ENCODE measurements around the gene JAM3. TPM values are rescaled to one million over a fixed set of nuclear protein-coding genes. Genes with fewer than 3 reads are reported as not detected.

The JAM3 gene
- total and polyA plus RNA-seq, 2 donors (not counting 3 experiments of a cell fraction or from before 2014, with no cell fraction given), result 78.8 to 137 TPM

DNA sequence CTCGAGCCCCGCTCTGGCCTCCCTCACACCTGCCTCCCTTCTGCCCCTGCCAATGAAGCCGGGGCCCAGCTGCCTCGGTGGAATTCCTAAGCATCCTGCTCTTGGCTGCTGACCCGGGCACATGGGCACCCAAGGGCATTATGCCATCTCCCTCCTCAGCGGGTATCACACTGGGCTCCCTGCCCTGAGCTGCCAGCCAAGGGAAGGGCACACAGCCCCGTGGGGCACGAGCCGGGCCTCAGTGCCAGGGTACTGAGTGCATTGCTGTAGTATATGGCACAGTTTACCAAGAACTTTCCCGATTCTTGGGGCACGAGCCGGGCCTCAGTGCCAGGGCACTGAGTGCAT is 43.8 kb upstream of the JAM3 start:
- no peak for FAIRE-seq
- Histone ChIP-seq H3K9ac (replicated peaks; ENCODE audit: extremely low read depth, insufficient read depth, low read length) (no peak overlapping the region), H3K9me3 (replicated peaks; ENCODE audit: control insufficient read depth, insufficient read depth, low read length) (no peaks in the 10 kb centered on the region), H3K79me2 (ENCODE audit: control insufficient read depth, insufficient read depth, low read length) (no peaks in the 10 kb centered on the region), H3K36me3 (ENCODE audit: control insufficient read depth in 2 of 2, extremely low read depth in 1 of 2, insufficient read depth in 2 of 2, low read length in 2 of 2) (no peaks in the 10 kb centered on the region), H3K4me3 (replicated peaks in 1 of 3; ENCODE audit: insufficient read depth in 1 of 3, low read depth in 1 of 3, low read length in 3 of 3) (no peak overlapping the region), H2AFZ (ENCODE audit: low read depth, low read length) (no peak overlapping the region), H3K4me1 (ENCODE audit: control insufficient read depth, extremely low read depth, insufficient read depth, low read length) (no peaks in the 10 kb centered on the region), H3K9me1 (replicated peaks; ENCODE audit: control insufficient read depth, extremely low read depth, insufficient read depth, low read length) (no peaks in the 10 kb centered on the region), H3K4me2 (ENCODE audit: insufficient read depth, low read length) (no peak overlapping the region), H3K27me3 (ENCODE audit: control insufficient read depth in 2 of 2, insufficient read depth in 2 of 2, low read length in 2 of 2) (peaks cover 0 to 7% of the 10 kb centered on the region in 2 experiments), H3K27ac (ENCODE audit: insufficient read depth, low read depth, low read length) (no peak overlapping the region), H4K20me1 (replicated peaks; ENCODE audit: control insufficient read depth, extremely low read depth, insufficient read depth, low read length) (no peaks in the 10 kb centered on the region)
- intact Hi-C loops (cut with micrococcal nuclease), result no loop called here
- no peak for TF ChIP-seq POLR2AphosphoS5 (IDR thresholded peaks at IDR 0.05; ENCODE audit: insufficient read depth, low read depth, low read length)
- BruUV-seq (replicated peaks), result no TSS peak
- CTCF ChIA-PET, result no interaction called here
- POLR2A ChIA-PET, result no interaction called here
- no peak for DNase-seq (ENCODE audit: low read depth, low spot score)
- dilution Hi-C loops (cut with MboI; ENCODE audit: extremely low pct_ligation_motif_present, low sequenced_read_pairs), result no loop called here

DNA sequence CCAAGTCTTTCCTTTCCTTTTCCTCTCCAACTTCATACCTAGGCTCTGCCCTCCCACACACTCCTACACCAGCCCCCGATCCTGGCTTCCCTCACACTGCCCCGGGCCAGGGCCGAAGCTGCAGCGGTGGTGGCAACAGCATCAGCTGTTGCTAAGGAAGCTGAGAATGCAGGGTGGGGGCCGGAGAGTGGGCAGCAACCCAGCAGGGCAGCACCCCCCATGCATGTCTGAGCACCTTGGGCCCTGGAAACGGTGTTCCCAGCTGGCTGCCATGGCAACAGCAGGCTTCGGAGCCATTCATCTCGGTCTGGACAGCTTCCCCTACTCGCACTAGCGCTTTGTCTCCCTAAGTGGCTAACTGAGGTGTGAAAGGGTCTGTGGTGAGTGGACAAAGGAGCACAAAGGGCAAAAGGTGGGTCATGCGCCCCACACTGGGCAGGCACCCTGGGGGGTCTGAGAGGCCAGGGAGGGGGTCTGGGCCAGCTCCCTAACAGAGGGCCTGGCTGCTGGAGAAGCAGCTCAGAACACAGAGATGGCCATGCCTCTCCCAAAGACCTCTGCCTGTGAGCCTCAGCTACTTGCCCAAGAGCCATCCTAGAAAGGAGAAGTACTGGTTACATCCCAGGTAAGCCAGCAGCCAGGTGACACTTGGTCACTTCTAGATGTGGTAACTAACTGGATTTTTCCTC is 42.1 kb upstream of the JAM3 start:
- dilution Hi-C loops (cut with MboI; ENCODE audit: extremely low pct_ligation_motif_present, low sequenced_read_pairs), result no loop called here
- no peaks in the 10 kb centered on the region for H3K4me1 ChIP-seq (ENCODE audit: control insufficient read depth, extremely low read depth, insufficient read depth, low read length)
- POLR2A ChIA-PET, result no interaction called here
- DNase-seq (ENCODE audit: low read depth, low spot score) (no peak), FAIRE-seq (no peak)
- H3K9me3 ChIP-seq (replicated peaks; ENCODE audit: control insufficient read depth, insufficient read depth, low read length), result no peaks in the 10 kb centered on the region
- intact Hi-C loops (cut with micrococcal nuclease), result no loop called here
- no peak overlapping the region for H3K4me2 ChIP-seq (ENCODE audit: insufficient read depth, low read length)
- no peak overlapping the region for H3K4me3 ChIP-seq (replicated peaks in 1 of 3; ENCODE audit: insufficient read depth in 1 of 3, low read depth in 1 of 3, low read length in 3 of 3)
- CTCF ChIA-PET, result interaction anchor here (1.4 kb wide), 1 partner anchor 23 kb away, joined by 4 read pairs; no protein-coding TSS in a partner anchor
- no TSS peak for BruUV-seq (replicated peaks)
- peaks cover 0 to 7% of the 10 kb centered on the region in 2 experiments for H3K27me3 ChIP-seq (ENCODE audit: control insufficient read depth in 2 of 2, insufficient read depth in 2 of 2, low read length in 2 of 2)
- H4K20me1 ChIP-seq (replicated peaks; ENCODE audit: control insufficient read depth, extremely low read depth, insufficient read depth, low read length), result no peaks in the 10 kb centered on the region
- no peaks in the 10 kb centered on the region for H3K9me1 ChIP-seq (replicated peaks; ENCODE audit: control insufficient read depth, extremely low read depth, insufficient read depth, low read length)
- no peak overlapping the region for H3K9ac ChIP-seq (replicated peaks; ENCODE audit: extremely low read depth, insufficient read depth, low read length)
- no peak overlapping the region for H2AFZ ChIP-seq (ENCODE audit: low read depth, low read length)
- TF ChIP-seq POLR2AphosphoS5 (IDR thresholded peaks at IDR 0.05; ENCODE audit: insufficient read depth, low read depth, low read length) (no peak), JUN (IDR thresholded peaks at IDR 0.05; ENCODE audit: borderline replicate concordance, insufficient read depth, insufficient read length, low read depth) (no peak)
- no peak overlapping the region for H3K27ac ChIP-seq (ENCODE audit: insufficient read depth, low read depth, low read length)
- H3K79me2 ChIP-seq (ENCODE audit: control insufficient read depth, insufficient read depth, low read length), result no peaks in the 10 kb centered on the region
- H3K36me3 ChIP-seq (ENCODE audit: control insufficient read depth in 2 of 2, extremely low read depth in 1 of 2, insufficient read depth in 2 of 2, low read length in 2 of 2), result no peaks in the 10 kb centered on the region
